HL-60 (cell line): ENCODE results near the gene GMDS.

Experiments
- DNase-seq, 2 experiments: peaks; one replicate each; pipeline ENCODE4 v3.0.0-alpha.2; 2010 to 2020; ENCODE audit warnings: low read depth in 1 of 2, low spot score in 1 of 2
- H3K27ac ChIP-seq: fragments of 250-450 bp; sonication (Bioruptor Pico); replicated peaks from 2 replicates; pipeline ENCODE4 v1.5.1; 2020; ENCODE audit warnings: mild to moderate bottlenecking, moderate library complexity
- H3K27me3 ChIP-seq: fragments of 250-450 bp; sonication (Bioruptor Pico); 2 replicates; pipeline ENCODE4 v1.5.1; 2021; ENCODE audit warnings: mild to moderate bottlenecking, moderate library complexity; ENCODE audit not compliant: insufficient read depth, poor library complexity, severe bottlenecking
- H3K4me3 ChIP-seq: replicated peaks from 2 replicates; pipeline ENCODE4 v1.5.1; 2011; ENCODE audit warnings: mild to moderate bottlenecking, control low read depth, low read length; ENCODE audit not compliant: insufficient read depth
- GABPA ChIP-seq: IDR thresholded peaks from 2 replicates; pipeline ENCODE4 v1.6.1; 2012; ENCODE audit warnings: low read depth
- POLR2AphosphoS5 ChIP-seq: IDR thresholded peaks from 2 replicates; pipeline ENCODE4 v1.6.1; 2012; ENCODE audit warnings: low read depth
- SPI1 ChIP-seq: IDR thresholded peaks from 2 replicates; pipeline ENCODE4 v1.6.1; 2012; ENCODE audit warnings: low read depth, mild to moderate bottlenecking, borderline replicate concordance
- TF ChIP-seq, protein P1 (sequence below): IDR thresholded peaks from one replicate; pipeline ENCODE4 v1.5.1; 2011; ENCODE audit warnings: low read length, control low read depth, inconsistent platforms; ENCODE audit not compliant: insufficient read depth
- TF ChIP-seq, protein P2 (sequence below): IDR thresholded peaks from 2 replicates; pipeline ENCODE4 v1.6.1; 2012; ENCODE audit warnings: low read depth; ENCODE audit not compliant: insufficient replicate concordance

Gene GMDS

DNA sequence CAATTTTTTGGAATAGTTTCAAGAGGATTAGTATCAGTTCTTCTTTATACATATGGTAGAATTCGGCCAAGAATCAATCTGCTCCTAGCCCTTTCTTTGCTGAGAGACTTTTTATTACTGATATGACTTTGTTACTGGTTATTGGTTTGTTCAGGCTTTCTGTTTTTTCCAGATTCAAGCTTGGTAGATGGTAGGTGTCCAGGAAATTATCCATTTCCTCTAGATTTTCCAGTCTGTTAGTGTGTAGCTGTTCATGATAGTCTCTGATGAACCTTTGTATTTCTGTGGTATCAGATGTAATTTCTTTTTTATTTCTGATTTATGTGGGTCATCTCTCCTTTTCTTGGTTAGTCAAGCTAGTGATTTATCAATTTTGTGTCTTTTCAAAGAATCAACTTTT, 167.6 kb downstream of the GMDS start:
- no peak for TF ChIP-seq GABPA
- TF ChIP-seq, protein P1, sequence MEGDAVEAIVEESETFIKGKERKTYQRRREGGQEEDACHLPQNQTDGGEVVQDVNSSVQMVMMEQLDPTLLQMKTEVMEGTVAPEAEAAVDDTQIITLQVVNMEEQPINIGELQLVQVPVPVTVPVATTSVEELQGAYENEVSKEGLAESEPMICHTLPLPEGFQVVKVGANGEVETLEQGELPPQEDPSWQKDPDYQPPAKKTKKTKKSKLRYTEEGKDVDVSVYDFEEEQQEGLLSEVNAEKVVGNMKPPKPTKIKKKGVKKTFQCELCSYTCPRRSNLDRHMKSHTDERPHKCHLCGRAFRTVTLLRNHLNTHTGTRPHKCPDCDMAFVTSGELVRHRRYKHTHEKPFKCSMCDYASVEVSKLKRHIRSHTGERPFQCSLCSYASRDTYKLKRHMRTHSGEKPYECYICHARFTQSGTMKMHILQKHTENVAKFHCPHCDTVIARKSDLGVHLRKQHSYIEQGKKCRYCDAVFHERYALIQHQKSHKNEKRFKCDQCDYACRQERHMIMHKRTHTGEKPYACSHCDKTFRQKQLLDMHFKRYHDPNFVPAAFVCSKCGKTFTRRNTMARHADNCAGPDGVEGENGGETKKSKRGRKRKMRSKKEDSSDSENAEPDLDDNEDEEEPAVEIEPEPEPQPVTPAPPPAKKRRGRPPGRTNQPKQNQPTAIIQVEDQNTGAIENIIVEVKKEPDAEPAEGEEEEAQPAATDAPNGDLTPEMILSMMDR: no peak
- no peak for TF ChIP-seq SPI1
- TF ChIP-seq POLR2AphosphoS5: no peak
- TF ChIP-seq, protein P2, sequence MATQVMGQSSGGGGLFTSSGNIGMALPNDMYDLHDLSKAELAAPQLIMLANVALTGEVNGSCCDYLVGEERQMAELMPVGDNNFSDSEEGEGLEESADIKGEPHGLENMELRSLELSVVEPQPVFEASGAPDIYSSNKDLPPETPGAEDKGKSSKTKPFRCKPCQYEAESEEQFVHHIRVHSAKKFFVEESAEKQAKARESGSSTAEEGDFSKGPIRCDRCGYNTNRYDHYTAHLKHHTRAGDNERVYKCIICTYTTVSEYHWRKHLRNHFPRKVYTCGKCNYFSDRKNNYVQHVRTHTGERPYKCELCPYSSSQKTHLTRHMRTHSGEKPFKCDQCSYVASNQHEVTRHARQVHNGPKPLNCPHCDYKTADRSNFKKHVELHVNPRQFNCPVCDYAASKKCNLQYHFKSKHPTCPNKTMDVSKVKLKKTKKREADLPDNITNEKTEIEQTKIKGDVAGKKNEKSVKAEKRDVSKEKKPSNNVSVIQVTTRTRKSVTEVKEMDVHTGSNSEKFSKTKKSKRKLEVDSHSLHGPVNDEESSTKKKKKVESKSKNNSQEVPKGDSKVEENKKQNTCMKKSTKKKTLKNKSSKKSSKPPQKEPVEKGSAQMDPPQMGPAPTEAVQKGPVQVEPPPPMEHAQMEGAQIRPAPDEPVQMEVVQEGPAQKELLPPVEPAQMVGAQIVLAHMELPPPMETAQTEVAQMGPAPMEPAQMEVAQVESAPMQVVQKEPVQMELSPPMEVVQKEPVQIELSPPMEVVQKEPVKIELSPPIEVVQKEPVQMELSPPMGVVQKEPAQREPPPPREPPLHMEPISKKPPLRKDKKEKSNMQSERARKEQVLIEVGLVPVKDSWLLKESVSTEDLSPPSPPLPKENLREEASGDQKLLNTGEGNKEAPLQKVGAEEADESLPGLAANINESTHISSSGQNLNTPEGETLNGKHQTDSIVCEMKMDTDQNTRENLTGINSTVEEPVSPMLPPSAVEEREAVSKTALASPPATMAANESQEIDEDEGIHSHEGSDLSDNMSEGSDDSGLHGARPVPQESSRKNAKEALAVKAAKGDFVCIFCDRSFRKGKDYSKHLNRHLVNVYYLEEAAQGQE: no peak
- Histone ChIP-seq H3K27ac (no peak overlapping the region), H3K27me3 (no peaks in the 10 kb centered on the region), H3K4me3 (no peak overlapping the region)
- DNase-seq: no peak

DNA sequence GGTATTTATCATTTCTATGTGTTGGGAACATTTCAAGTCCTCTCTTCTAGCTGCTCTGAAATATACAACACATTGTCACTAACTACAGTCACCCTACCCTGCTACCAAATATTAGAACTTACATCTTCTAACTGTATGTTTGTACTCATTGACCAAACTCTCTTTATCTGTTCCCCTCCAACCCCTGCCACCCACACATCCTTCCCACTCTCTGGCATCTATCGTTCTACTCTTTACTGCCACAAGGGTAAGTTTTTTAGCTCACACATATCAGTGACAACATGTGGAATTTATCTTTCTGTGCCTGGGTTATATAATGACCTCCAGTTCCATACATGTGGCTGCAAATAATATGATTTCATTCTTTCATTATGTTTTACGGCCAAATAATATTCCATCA, 171.9 kb downstream of the GMDS start:
- DNase-seq: no peak
- no peaks in the 10 kb centered on the region for H3K27me3 ChIP-seq
- H3K4me3 ChIP-seq: no peak overlapping the region
- TF ChIP-seq, protein P1: no peak
- TF ChIP-seq, protein P2: no peak
- TF ChIP-seq GABPA: no peak
- no peak for TF ChIP-seq POLR2AphosphoS5
- TF ChIP-seq SPI1: no peak
- H3K27ac ChIP-seq: no peak overlapping the region

DNA sequence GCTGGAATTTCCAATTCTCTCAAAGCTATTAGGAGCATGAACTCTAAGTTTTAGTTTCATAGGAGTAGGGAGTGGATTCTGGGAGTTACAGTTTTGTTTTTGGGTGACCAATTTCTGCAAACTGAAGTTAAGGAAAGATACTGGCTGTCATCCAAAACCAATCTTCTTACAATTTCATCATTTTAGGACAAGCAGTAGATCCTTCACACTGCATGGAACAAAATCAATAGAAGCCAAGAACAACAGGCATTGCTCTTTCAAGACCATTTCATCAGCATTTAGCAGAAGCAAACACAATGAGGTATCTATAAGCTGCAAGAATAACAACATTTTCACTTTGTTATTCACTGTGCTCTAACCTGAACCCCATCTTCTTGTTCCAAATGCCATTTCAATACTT, 173.0 kb downstream of the GMDS start:
- DNase-seq: no peak
- TF ChIP-seq GABPA (no peak), SPI1 (no peak), POLR2AphosphoS5 (no peak)
- TF ChIP-seq, protein P1: no peak
- TF ChIP-seq, protein P2: no peak
- no peak overlapping the region for H3K27ac ChIP-seq

More for the DNA sequence above, 173.0 kb downstream of the GMDS start:
- Histone ChIP-seq H3K27me3 (no peaks in the 10 kb centered on the region), H3K4me3 (no peak overlapping the region)
